GM20000 (cell line): ENCODE data around the gene USO1.

Experiments used
- DNase-seq: peaks from one replicate; pipeline ENCODE4 v3.0.0; 2012; ENCODE audit warnings: low spot score
- TF ChIP-seq, protein P1 (sequence below): IDR thresholded peaks from 2 replicates; pipeline ENCODE4 v1.5.1; 2012; ENCODE audit warnings: mild to moderate bottlenecking, control low read depth; ENCODE audit errors: extremely low read depth, missing control alignments

The USO1 gene

DNA sequence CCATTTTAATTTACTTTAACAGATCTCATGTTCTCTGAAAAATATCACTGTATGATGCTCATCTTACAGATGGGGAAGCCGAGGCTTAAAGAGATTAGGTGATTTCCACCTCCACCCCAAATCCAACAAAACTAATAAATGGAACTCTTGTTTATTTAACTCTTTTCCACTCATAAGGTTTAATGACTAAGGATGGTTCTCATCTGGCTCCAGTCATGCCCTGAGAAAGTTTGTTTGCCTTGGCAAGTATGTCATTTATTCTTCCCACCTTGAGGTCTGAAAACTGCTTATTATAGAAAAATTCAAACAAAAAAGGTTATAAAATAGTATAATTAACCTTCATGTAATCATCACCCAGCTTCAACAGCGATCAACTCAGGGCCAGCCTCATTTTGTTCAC lies 121.6 kb downstream of the USO1 start:
- TF ChIP-seq, protein P1, sequence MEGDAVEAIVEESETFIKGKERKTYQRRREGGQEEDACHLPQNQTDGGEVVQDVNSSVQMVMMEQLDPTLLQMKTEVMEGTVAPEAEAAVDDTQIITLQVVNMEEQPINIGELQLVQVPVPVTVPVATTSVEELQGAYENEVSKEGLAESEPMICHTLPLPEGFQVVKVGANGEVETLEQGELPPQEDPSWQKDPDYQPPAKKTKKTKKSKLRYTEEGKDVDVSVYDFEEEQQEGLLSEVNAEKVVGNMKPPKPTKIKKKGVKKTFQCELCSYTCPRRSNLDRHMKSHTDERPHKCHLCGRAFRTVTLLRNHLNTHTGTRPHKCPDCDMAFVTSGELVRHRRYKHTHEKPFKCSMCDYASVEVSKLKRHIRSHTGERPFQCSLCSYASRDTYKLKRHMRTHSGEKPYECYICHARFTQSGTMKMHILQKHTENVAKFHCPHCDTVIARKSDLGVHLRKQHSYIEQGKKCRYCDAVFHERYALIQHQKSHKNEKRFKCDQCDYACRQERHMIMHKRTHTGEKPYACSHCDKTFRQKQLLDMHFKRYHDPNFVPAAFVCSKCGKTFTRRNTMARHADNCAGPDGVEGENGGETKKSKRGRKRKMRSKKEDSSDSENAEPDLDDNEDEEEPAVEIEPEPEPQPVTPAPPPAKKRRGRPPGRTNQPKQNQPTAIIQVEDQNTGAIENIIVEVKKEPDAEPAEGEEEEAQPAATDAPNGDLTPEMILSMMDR = no peak
- DNase-seq = no peak

DNA sequence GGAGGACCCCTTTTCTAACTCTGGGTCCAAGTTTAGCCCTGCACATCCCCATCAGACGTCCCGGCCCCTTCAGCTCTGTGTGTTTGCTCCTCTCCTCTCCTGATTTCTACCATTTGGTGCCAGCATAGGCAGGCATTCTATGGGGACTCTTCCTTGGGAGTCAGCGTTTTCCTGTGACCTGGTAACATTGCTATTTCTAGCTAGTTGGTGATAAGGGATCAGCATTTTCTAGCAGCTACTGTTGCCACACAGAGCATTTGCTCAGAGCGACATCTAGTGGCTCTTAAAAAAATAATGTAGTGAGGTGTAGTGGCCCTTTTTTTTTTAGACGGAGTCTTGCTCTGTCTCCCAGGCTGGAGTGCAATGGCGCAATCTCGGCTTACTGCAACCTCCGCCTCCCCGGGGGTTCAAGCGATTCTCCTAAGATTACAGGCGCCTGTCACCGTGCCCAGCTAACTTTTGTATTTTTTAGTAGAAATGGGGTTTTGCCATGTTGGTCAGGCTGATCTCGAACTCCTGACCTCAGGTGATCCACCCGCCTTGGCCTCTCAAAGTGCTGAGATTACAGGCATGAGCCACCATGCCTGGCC lies 123.9 kb downstream of the USO1 start:
- TF ChIP-seq, protein P1 = peak; percentile 13

GRCh38 chr4:75848891-75849290 lies 124.5 kb downstream of the USO1 start:
- TF ChIP-seq, protein P1 = no peak
- peak; percentile 12 for DNase-seq

More for the DNA sequence above, 123.9 kb downstream of the USO1 start:
- peak; percentile 68 for DNase-seq

GRCh38 chr4:75849461-75849860 lies 125.1 kb downstream of the USO1 start:
- DNase-seq = no peak
- TF ChIP-seq, protein P1 = no peak

DNA sequence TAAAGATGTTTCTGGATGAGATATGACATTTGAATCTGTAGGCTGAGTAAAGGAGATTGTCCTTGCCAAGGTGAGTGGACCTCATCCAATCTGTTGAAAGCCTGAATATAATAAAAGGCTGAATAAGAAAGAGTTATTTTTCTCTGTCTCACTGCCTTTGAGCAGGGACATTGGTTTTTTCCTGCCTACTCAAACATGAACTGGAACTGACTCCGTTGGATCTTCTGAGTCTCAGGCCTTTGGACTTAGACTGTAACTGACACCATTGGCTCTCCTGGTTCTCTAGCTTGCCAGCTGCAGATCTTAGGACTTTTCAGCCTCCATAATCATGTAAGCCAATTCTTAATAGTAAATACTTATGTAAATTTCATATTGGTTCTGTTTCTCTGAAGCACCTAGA lies 134.3 kb downstream of the USO1 start:
- DNase-seq = no peak
- TF ChIP-seq, protein P1 = no peak

- TF ChIP-seq, protein P1 = no peak
- DNase-seq = no peak
Measured at GRCh38 chr4:75860606-75861005, 136.2 kb downstream of the USO1 start.
